ENCODE data around the gene CABLES1.
A peak's percentile ranks its signal among the peaks of the same experiment; 100 is the strongest.
"Not testable (repeated sequence)": the region's sequence is repeated elsewhere in the genome, so short reads cannot be mapped to it uniquely, and the experiment has no call there.

Gene CABLES1

GRCh38 chr18:23141104-23141999 lies 6.1 kb downstream of the CABLES1 start:
- DNase-seq: no peak

- DNase-seq: no peak
These were observed 7.1 kb downstream of the CABLES1 start for GRCh38 chr18:23142251-23142929.

GRCh38 chr18:23143016-23143814 lies 7.9 kb downstream of the CABLES1 start:
- peak in 18 of 56 donors; percentile 12 to 62 (median 28) for DNase-seq

- peak in 8 of 56 donors; percentile 8 to 62 (median 40) for DNase-seq
These were observed 8.6 kb downstream of the CABLES1 start for GRCh38 chr18:23143815-23144261.

GRCh38 chr18:23144640-23145039 lies 9.4 kb downstream of the CABLES1 start:
- DNase-seq: no peak

GRCh38 chr18:23145621-23146020 lies 10.3 kb downstream of the CABLES1 start:
- no peak for DNase-seq

- no peak for DNase-seq
These were observed 11.7 kb downstream of the CABLES1 start for GRCh38 chr18:23146861-23147469.

- DNase-seq: no peak
These were observed 13.1 kb downstream of the CABLES1 start for GRCh38 chr18:23148382-23148781.

- DNase-seq: no peak
These were observed 14.3 kb downstream of the CABLES1 start for GRCh38 chr18:23149570-23149969.

- no peak for DNase-seq
These were observed 16.3 kb downstream of the CABLES1 start for GRCh38 chr18:23151414-23152099.

- no peak for DNase-seq
These were observed 18.7 kb downstream of the CABLES1 start for GRCh38 chr18:23154030-23154429.

GRCh38 chr18:23154823-23155500 lies 19.7 kb downstream of the CABLES1 start:
- DNase-seq: no peak

GRCh38 chr18:23155537-23155936 lies 20.3 kb downstream of the CABLES1 start:
- no peak for DNase-seq

GRCh38 chr18:23156134-23156533 lies 20.8 kb downstream of the CABLES1 start:
- no peak for DNase-seq

- DNase-seq: no peak
These were observed 22.8 kb downstream of the CABLES1 start for GRCh38 chr18:23158058-23158457.

- DNase-seq: not testable (repeated sequence)
These were observed 23.6 kb downstream of the CABLES1 start for GRCh38 chr18:23158884-23159283.

- no peak for DNase-seq
These were observed 24.1 kb downstream of the CABLES1 start for GRCh38 chr18:23159344-23159743.

- no peak for DNase-seq
These were observed 27.2 kb downstream of the CABLES1 start for GRCh38 chr18:23162473-23162872.

GRCh38 chr18:23163786-23164533 lies 28.7 kb downstream of the CABLES1 start:
- no peak for DNase-seq
